NCI-H748 (cell line): ENCODE measurements around the gene SH3PXD2A.

Experiments used
- DNase-seq: peaks from one replicate; lab custom pipeline; 2025; ENCODE audit not compliant: unreplicated experiment; lab: John Stamatoyannopoulos, UW

Gene SH3PXD2A

GRCh38 chr10:103876155-103876554 lies 20.8 kb upstream of the SH3PXD2A start:
- DNase-seq = no peak

- no peak for DNase-seq
Observed at GRCh38 chr10:103874730-103875129, 19.4 kb upstream of the SH3PXD2A start.

- DNase-seq = no peak
Observed at GRCh38 chr10:103872137-103872931, 17.0 kb upstream of the SH3PXD2A start.

- no peak for DNase-seq
Observed at GRCh38 chr10:103871006-103871405, 15.6 kb upstream of the SH3PXD2A start.

GRCh38 chr10:103870516-103870915 lies 15.1 kb upstream of the SH3PXD2A start:
- DNase-seq = no peak

- DNase-seq = no peak
Observed at GRCh38 chr10:103869336-103869735, 14.0 kb upstream of the SH3PXD2A start.

- no peak for DNase-seq
Observed at GRCh38 chr10:103868200-103868599, 12.8 kb upstream of the SH3PXD2A start.

GRCh38 chr10:103861505-103861904 lies 6.1 kb upstream of the SH3PXD2A start:
- no peak for DNase-seq

GRCh38 chr10:103859161-103860086 lies 4.0 kb upstream of the SH3PXD2A start:
- DNase-seq = peak; percentile 57

- no peak for DNase-seq
Observed at GRCh38 chr10:103858360-103858759, 3.0 kb upstream of the SH3PXD2A start.

- no peak for DNase-seq
Observed at GRCh38 chr10:103856797-103857170, 1.4 kb upstream of the SH3PXD2A start.

- no peak for DNase-seq
Observed at GRCh38 chr10:103855852-103856796, 748 bp upstream of the SH3PXD2A start.

- DNase-seq = peak; percentile 25
Observed at GRCh38 chr10:103854686-103855391, 537 bp downstream of the SH3PXD2A start.

GRCh38 chr10:103854265-103854685 lies 1.1 kb downstream of the SH3PXD2A start:
- DNase-seq = no peak

GRCh38 chr10:103853428-103854264 lies 1.7 kb downstream of the SH3PXD2A start:
- DNase-seq = no peak

GRCh38 chr10:103852856-103853255 lies 2.5 kb downstream of the SH3PXD2A start:
- DNase-seq = no peak

GRCh38 chr10:103852189-103852711 lies 3.1 kb downstream of the SH3PXD2A start:
- DNase-seq = no peak

GRCh38 chr10:103851261-103851660 lies 4.1 kb downstream of the SH3PXD2A start:
- DNase-seq = no peak

GRCh38 chr10:103850572-103850895 lies 4.8 kb downstream of the SH3PXD2A start:
- DNase-seq = no peak
